Osteoblast (primary cell): ENCODE results near the gene CCDC85C. TPM values are rescaled to one million over a fixed set of nuclear protein-coding genes. Genes with fewer than 3 reads are reported as not detected.

Source experiments
- DNase-seq: peaks from one replicate; pipeline ENCODE4 v3.0.0; 2011; ENCODE audit warnings: low spot score, mixed read lengths; ENCODE audit not compliant: insufficient read length; ENCODE audit errors: missing footprints
- H2AFZ ChIP-seq: 2 replicates; pipeline ENCODE4 v1.6.0; 2011; ENCODE audit warnings: mild to moderate bottlenecking, low read length
- H3K27ac ChIP-seq: 2 replicates; pipeline ENCODE4 v1.5.1; 2011; ENCODE audit warnings: mild to moderate bottlenecking, low read depth, low read length, moderate library complexity
- H3K27me3 ChIP-seq: 2 replicates; pipeline ENCODE4 v1.6.0; 2012; ENCODE audit warnings: mild to moderate bottlenecking, control low read depth, inconsistent platforms, low read length, moderate library complexity; ENCODE audit not compliant: insufficient read depth
- H3K36me3 ChIP-seq: 2 replicates; pipeline ENCODE4 v1.5.1; 2011; ENCODE audit warnings: mild to moderate bottlenecking, low read length, control low read depth, moderate library complexity; ENCODE audit not compliant: insufficient read depth
- H3K4me1 ChIP-seq: 2 replicates; pipeline ENCODE4 v1.5.1; 2011; ENCODE audit warnings: mild to moderate bottlenecking, low read length, control low read depth, moderate library complexity; ENCODE audit not compliant: insufficient read depth
- H3K4me2 ChIP-seq: 2 replicates; pipeline ENCODE4 v1.6.0; 2011; ENCODE audit warnings: mild to moderate bottlenecking, low read length; ENCODE audit not compliant: insufficient read depth
- H3K4me3 ChIP-seq: fragments of 200-600 bp; sonication (generic); 3 replicates; pipeline ENCODE4 v1.5.1; 2012; ENCODE audit warnings: mild to moderate bottlenecking, low read length, inconsistent platforms; ENCODE audit not compliant: insufficient read depth
- H3K79me2 ChIP-seq: 2 replicates; pipeline ENCODE4 v1.6.0; 2012; ENCODE audit warnings: mild to moderate bottlenecking, low read length, control low read depth, inconsistent platforms; ENCODE audit not compliant: insufficient read depth
- H3K9me3 ChIP-seq: 2 replicates; pipeline ENCODE4 v1.5.1; 2011; ENCODE audit warnings: low read depth, low read length, control low read depth
- H4K20me1 ChIP-seq: 2 replicates; pipeline ENCODE4 v1.6.0; 2012; ENCODE audit warnings: mild to moderate bottlenecking, low read length, control low read depth; ENCODE audit not compliant: insufficient read depth
- CTCF ChIP-seq: IDR thresholded peaks from 2 replicates; pipeline ENCODE4 v1.5.1; 2011; ENCODE audit warnings: mild to moderate bottlenecking, low read depth, low read length, moderate library complexity; ENCODE audit errors: extremely low read depth
- total RNA-seq: library from RNA; depleted of rRNA; stranded (reverse); fragments of >200 nt; gene quantifications from 2 replicates; pipeline ENCODE4 v1.2.3, GENCODE V29; 2012

The CCDC85C gene
- total RNA-seq, 1 donor: 3.6 TPM

GRCh38 chr14:99634443-99634842 lies 30.4 kb upstream of the CCDC85C start:
- H2AFZ ChIP-seq: no peak overlapping the region
- no peak for TF ChIP-seq CTCF
- no peak overlapping the region for H3K27ac ChIP-seq

GRCh38 chr14:99633918-99634317 lies 29.9 kb upstream of the CCDC85C start:
- TF ChIP-seq CTCF: no peak
- H3K9me3 ChIP-seq: no peaks in the 10 kb centered on the region
- H3K4me1 ChIP-seq: no peaks in the 10 kb centered on the region
- H3K27ac ChIP-seq: no peak overlapping the region
- H3K36me3 ChIP-seq: no peaks in the 10 kb centered on the region
- no peaks in the 10 kb centered on the region for H3K79me2 ChIP-seq
- peak; percentile 44 for DNase-seq
- no peaks in the 10 kb centered on the region for H3K27me3 ChIP-seq
- no peak overlapping the region for H2AFZ ChIP-seq
- no peak overlapping the region for H3K4me2 ChIP-seq
- H3K4me3 ChIP-seq: no peak overlapping the region
- no peaks in the 10 kb centered on the region for H4K20me1 ChIP-seq

More at GRCh38 chr14:99634443-99634842, 30.4 kb upstream of the CCDC85C start:
- H4K20me1 ChIP-seq: no peaks in the 10 kb centered on the region
- no peaks in the 10 kb centered on the region for H3K79me2 ChIP-seq
- no peaks in the 10 kb centered on the region for H3K9me3 ChIP-seq
- H3K4me3 ChIP-seq: no peak overlapping the region
- no peak overlapping the region for H3K4me2 ChIP-seq
- peak; percentile 71 for DNase-seq
- H3K36me3 ChIP-seq: no peaks in the 10 kb centered on the region
- H3K4me1 ChIP-seq: no peaks in the 10 kb centered on the region
- no peaks in the 10 kb centered on the region for H3K27me3 ChIP-seq

DNA sequence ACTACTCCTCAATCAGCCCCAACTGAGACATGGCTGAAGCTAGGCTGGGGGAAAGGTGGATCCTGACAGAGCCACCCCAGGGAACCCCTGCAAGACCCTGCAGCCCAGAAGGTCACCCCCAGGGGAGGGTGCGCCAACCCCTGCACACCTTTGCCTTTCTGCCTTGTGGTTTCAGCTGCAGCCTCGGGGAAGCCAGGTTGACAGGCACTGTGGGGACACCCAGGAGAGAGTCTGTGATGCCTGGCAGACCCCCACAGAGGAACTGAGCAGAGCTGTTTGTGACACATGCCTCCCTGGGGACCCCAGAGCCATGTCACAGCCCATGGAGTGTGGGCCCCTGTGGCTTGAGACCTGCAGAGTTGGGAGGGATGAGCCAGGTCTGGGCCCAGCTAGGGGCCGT lies 29.1 kb upstream of the CCDC85C start:
- no peak overlapping the region for H2AFZ ChIP-seq
- H3K4me1 ChIP-seq: peaks cover 4% of the 10 kb centered on the region
- DNase-seq: peak; percentile 59
- no peaks in the 10 kb centered on the region for H4K20me1 ChIP-seq
- H3K79me2 ChIP-seq: no peaks in the 10 kb centered on the region
- H3K27me3 ChIP-seq: no peaks in the 10 kb centered on the region
- no peak overlapping the region for H3K4me2 ChIP-seq
- H3K36me3 ChIP-seq: no peaks in the 10 kb centered on the region
- no peaks in the 10 kb centered on the region for H3K9me3 ChIP-seq
- no peak overlapping the region for H3K4me3 ChIP-seq
- H3K27ac ChIP-seq: no peak overlapping the region
- no peak for TF ChIP-seq CTCF

DNA sequence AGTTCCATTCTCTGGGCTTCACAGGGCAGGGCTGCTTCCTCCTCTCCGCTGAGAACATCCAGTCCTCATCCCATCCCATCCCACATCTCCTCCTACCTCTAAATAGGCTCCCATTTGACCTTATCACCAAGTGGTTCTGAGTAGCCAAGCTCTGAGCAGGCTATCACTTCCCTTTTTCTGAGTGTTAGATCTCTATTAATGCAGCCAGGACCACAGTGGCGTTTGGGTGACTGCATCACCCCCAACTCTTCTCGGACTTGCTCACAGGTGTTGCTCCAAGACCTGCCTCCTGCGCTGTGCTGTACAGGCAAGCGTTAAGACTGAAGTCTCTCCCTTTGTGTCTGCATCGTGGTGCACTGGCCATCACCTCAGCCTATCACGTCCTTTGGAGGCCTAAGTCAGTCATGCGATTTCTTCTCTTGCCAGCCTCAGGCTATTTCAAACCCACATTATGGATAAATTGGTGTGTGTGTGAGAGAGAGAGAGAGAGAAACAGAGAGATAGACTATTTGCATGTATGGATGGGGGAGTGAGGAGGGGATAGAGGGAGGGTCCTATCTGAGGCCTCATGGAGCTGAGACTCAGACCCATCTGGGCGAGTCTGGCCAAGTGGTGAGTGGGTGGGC lies 28.5 kb upstream of the CCDC85C start:
- no peak overlapping the region for H3K4me3 ChIP-seq
- no peak overlapping the region for H3K27ac ChIP-seq
- no peaks in the 10 kb centered on the region for H3K79me2 ChIP-seq
- H2AFZ ChIP-seq: no peak overlapping the region
- H3K27me3 ChIP-seq: no peaks in the 10 kb centered on the region
- H3K9me3 ChIP-seq: no peaks in the 10 kb centered on the region
- no peak for TF ChIP-seq CTCF
- DNase-seq: peak; percentile 55
- H3K4me1 ChIP-seq: peaks cover 4% of the 10 kb centered on the region
- H3K36me3 ChIP-seq: no peaks in the 10 kb centered on the region
- no peaks in the 10 kb centered on the region for H4K20me1 ChIP-seq
- no peak overlapping the region for H3K4me2 ChIP-seq
